T-helper 1 cell (primary cell): ENCODE results near the gene MYO5B.

Experiments used
- DNase-seq, 5 donors: peaks; one replicate each; pipeline ENCODE4 v3.0.0-alpha.2; 2012 to 2020

Gene MYO5B

GRCh38 chr18:49961271-49961670 lies 233.7 kb downstream of the MYO5B start:
- DNase-seq, result peak in 1 of 5 donors; percentile 16

- DNase-seq, result no peak
Observed at GRCh38 chr18:49960376-49960775, 234.6 kb downstream of the MYO5B start.

GRCh38 chr18:49959176-49959575 lies 235.8 kb downstream of the MYO5B start:
- DNase-seq, result peak in 1 of 5 donors; percentile 16

- no peak for DNase-seq
Observed at GRCh38 chr18:49955263-49955662, 239.7 kb downstream of the MYO5B start.

GRCh38 chr18:49953391-49953790 lies 241.6 kb downstream of the MYO5B start:
- no peak for DNase-seq

- peak in 1 of 5 donors; percentile 23 for DNase-seq
Observed at GRCh38 chr18:49949951-49950395, 245.0 kb downstream of the MYO5B start.

GRCh38 chr18:49948975-49949374 lies 246.0 kb downstream of the MYO5B start:
- DNase-seq, result no peak

- no peak for DNase-seq
Observed at GRCh38 chr18:49944663-49945062, 250.3 kb downstream of the MYO5B start.

GRCh38 chr18:49936821-49937220 lies 258.1 kb downstream of the MYO5B start:
- DNase-seq, result no peak

- DNase-seq, result no peak
Observed at GRCh38 chr18:49935215-49935614, 259.7 kb downstream of the MYO5B start.

GRCh38 chr18:49934457-49934856 lies 260.5 kb downstream of the MYO5B start:
- no peak for DNase-seq

GRCh38 chr18:49933530-49934128 lies 261.3 kb downstream of the MYO5B start:
- DNase-seq, result peak in 1 of 5 donors; percentile 79

GRCh38 chr18:49931760-49932159 lies 263.2 kb downstream of the MYO5B start:
- no peak for DNase-seq

GRCh38 chr18:49931179-49931578 lies 263.8 kb downstream of the MYO5B start:
- no peak for DNase-seq

GRCh38 chr18:49926106-49926745 lies 268.7 kb downstream of the MYO5B start:
- no peak for DNase-seq

- DNase-seq, result no peak
Observed at GRCh38 chr18:49924293-49924983, 270.5 kb downstream of the MYO5B start.

GRCh38 chr18:49922228-49922627 lies 272.7 kb downstream of the MYO5B start:
- DNase-seq, result no peak

GRCh38 chr18:49921318-49921985 lies 273.5 kb downstream of the MYO5B start:
- DNase-seq, result no peak

- DNase-seq, result no peak
Observed at GRCh38 chr18:49920731-49921130, 274.2 kb downstream of the MYO5B start.

- DNase-seq, result no peak
Observed at GRCh38 chr18:49917742-49918141, 277.2 kb downstream of the MYO5B start.

GRCh38 chr18:49915352-49915751 lies 279.6 kb downstream of the MYO5B start:
- no peak for DNase-seq

GRCh38 chr18:49913221-49913620 lies 281.7 kb downstream of the MYO5B start:
- no peak for DNase-seq

GRCh38 chr18:49911427-49911826 lies 283.5 kb downstream of the MYO5B start:
- no peak for DNase-seq
